H9 (cell line): ENCODE results near the gene PIM3. TPM values are rescaled to one million over a fixed set of nuclear protein-coding genes. Genes with fewer than 3 reads are reported as not detected.

Experiments
- DNase-seq: peaks from one replicate; pipeline ENCODE4 v3.0.0-alpha.2; 2017
- H2AFZ ChIP-seq: one replicate; pipeline ENCODE4 v1.6.1; 2013; ENCODE audit warnings: mild to moderate bottlenecking, low read length, control low read depth, moderate library complexity
- H2AK5ac ChIP-seq: 2 replicates; pipeline ENCODE4 v1.6.1; 2013; ENCODE audit warnings: low read length, control low read depth, mixed read lengths; ENCODE audit not compliant: insufficient read length
- H2BK120ac ChIP-seq: one replicate; pipeline ENCODE4 v1.6.1; 2013; ENCODE audit warnings: low read depth, mild to moderate bottlenecking, low read length, control low read depth, inconsistent platforms; ENCODE audit not compliant: poor library complexity, severe bottlenecking
- H2BK12ac ChIP-seq: 2 replicates; pipeline ENCODE4 v1.6.1; 2013; ENCODE audit warnings: low read length, control low read depth, mixed read lengths, low read depth; ENCODE audit not compliant: insufficient read length
- H2BK15ac ChIP-seq: 2 replicates; pipeline ENCODE4 v1.6.1; 2013; ENCODE audit warnings: low read depth, low read length, control low read depth
- H2BK20ac ChIP-seq: one replicate; pipeline ENCODE4 v1.6.1; 2013; ENCODE audit warnings: low read depth, mild to moderate bottlenecking, low read length, control low read depth, inconsistent platforms; ENCODE audit not compliant: poor library complexity, severe bottlenecking
- H2BK5ac ChIP-seq: 2 replicates; pipeline ENCODE4 v1.6.1; 2013; ENCODE audit warnings: low read length, control low read depth, mixed read lengths; ENCODE audit not compliant: insufficient read length
- H3K14ac ChIP-seq: 2 replicates; pipeline ENCODE4 v1.6.1; 2013; ENCODE audit warnings: low read length, control low read depth; ENCODE audit not compliant: insufficient read depth
- H3K18ac ChIP-seq: 2 replicates; pipeline ENCODE4 v1.6.1; 2013; ENCODE audit warnings: low read depth, mild to moderate bottlenecking, mixed read lengths, low read length, control low read depth; ENCODE audit not compliant: insufficient read length
- H3K23ac ChIP-seq: 2 replicates; pipeline ENCODE4 v1.6.1; 2013; ENCODE audit warnings: low read length, control low read depth, mixed read lengths, low read depth; ENCODE audit not compliant: insufficient read length
- H3K23me2 ChIP-seq: 2 replicates; pipeline ENCODE4 v1.6.1; 2013; ENCODE audit warnings: low read depth, mild to moderate bottlenecking, mixed read lengths, low read length, control low read depth; ENCODE audit not compliant: insufficient read length, poor library complexity, severe bottlenecking
- H3K27ac ChIP-seq: 2 replicates; pipeline ENCODE4 v1.5.1; 2013; ENCODE audit warnings: low read length, control low read depth, mixed read lengths, low read depth; ENCODE audit not compliant: insufficient read length
- H3K27me3 ChIP-seq: 2 replicates; pipeline ENCODE4 v1.6.1; 2013; ENCODE audit warnings: low read length, control low read depth, inconsistent platforms; ENCODE audit not compliant: insufficient read depth
- H3K4ac ChIP-seq: 2 replicates; pipeline ENCODE4 v1.6.1; 2013; ENCODE audit warnings: low read depth, mild to moderate bottlenecking, control low read depth, inconsistent platforms, low read length, moderate library complexity
- H3K4me1 ChIP-seq: 2 replicates; pipeline ENCODE4 v1.6.1; 2013; ENCODE audit warnings: low read length, control low read depth, inconsistent platforms; ENCODE audit not compliant: insufficient read depth
- H3K4me2 ChIP-seq: 2 replicates; pipeline ENCODE4 v1.6.1; 2013; ENCODE audit warnings: low read length, control low read depth, mixed read lengths; ENCODE audit not compliant: insufficient read length, insufficient read depth
- H3K56ac ChIP-seq: 2 replicates; pipeline ENCODE4 v1.6.1; 2013; ENCODE audit warnings: low read depth, mild to moderate bottlenecking, mixed read lengths, low read length, control low read depth; ENCODE audit not compliant: insufficient read length
- H3K79me1 ChIP-seq: 2 replicates; pipeline ENCODE4 v1.6.1; 2013; ENCODE audit warnings: low read depth, mild to moderate bottlenecking, moderate library complexity, low read length, control low read depth, inconsistent platforms; ENCODE audit not compliant: insufficient read depth, poor library complexity, severe bottlenecking
- H3K79me2 ChIP-seq: 2 replicates; pipeline ENCODE4 v1.6.1; 2013; ENCODE audit warnings: low read length, control low read depth, inconsistent platforms; ENCODE audit not compliant: insufficient read depth
- H3K9ac ChIP-seq: 2 replicates; pipeline ENCODE4 v1.6.1; 2013; ENCODE audit warnings: low read length, control low read depth, mixed read lengths; ENCODE audit not compliant: insufficient read length; ENCODE audit errors: extremely low read depth
- H3K9me3 ChIP-seq: one replicate; pipeline ENCODE4 v1.6.1; 2013; ENCODE audit warnings: low read depth, low read length, inconsistent platforms; ENCODE audit not compliant: control insufficient read depth
- H3T11ph ChIP-seq: one replicate; pipeline ENCODE4 v1.6.1; 2013; ENCODE audit warnings: mild to moderate bottlenecking, low read length, control low read depth, inconsistent platforms
- H4K20me1 ChIP-seq: one replicate; pipeline ENCODE4 v1.6.1; 2013; ENCODE audit not compliant: control insufficient read depth, insufficient read length, insufficient read depth
- H4K5ac ChIP-seq: 2 replicates; pipeline ENCODE4 v1.6.1; 2013; ENCODE audit warnings: low read depth, mild to moderate bottlenecking, mixed read lengths, low read length, control low read depth; ENCODE audit not compliant: insufficient read length
- H4K8ac ChIP-seq: replicated peaks from 2 replicates; pipeline ENCODE4 v1.6.1; 2013; ENCODE audit warnings: low read length, control low read depth, mixed read lengths, low read depth; ENCODE audit not compliant: insufficient read length
- H4K91ac ChIP-seq: 2 replicates; pipeline ENCODE4 v1.6.1; 2013; ENCODE audit warnings: low read depth, mild to moderate bottlenecking, moderate library complexity, mixed read lengths, low read length, control low read depth; ENCODE audit not compliant: insufficient read length
- H3K27ac Mint-ChIP-seq, 3 experiments: 2 replicates in 2 of 3; 3 replicates in 1 of 3; pipeline ENCODE4 v1.8.0; 2020 to 2021; ENCODE audit warnings: mixed read lengths in 3 of 3, mild to moderate bottlenecking in 1 of 3, moderate library complexity in 1 of 3
- H3K27me3 Mint-ChIP-seq: 2 replicates; pipeline ENCODE4 v1.8.0; 2021; ENCODE audit warnings: low read depth, mild to moderate bottlenecking, moderate library complexity, mixed read lengths
- H3K36me3 Mint-ChIP-seq, 3 experiments: 2 replicates in 2 of 3; 3 replicates in 1 of 3; pipeline ENCODE4 v1.8.0; 2020 to 2021; ENCODE audit warnings: low read depth in 3 of 3, mixed read lengths in 3 of 3; ENCODE audit not compliant: insufficient read depth in 1 of 3
- H3K4me1 Mint-ChIP-seq, 2 experiments: 2 replicates each; pipeline ENCODE4 v1.8.0; 2020; ENCODE audit warnings: mixed read lengths in 2 of 2
- H3K4me3 Mint-ChIP-seq, 2 experiments: 2 replicates in 1 of 2; 3 replicates in 1 of 2; pipeline ENCODE4 v1.8.0; 2020 to 2021; ENCODE audit warnings: mild to moderate bottlenecking in 2 of 2, mixed read lengths in 2 of 2, moderate library complexity in 1 of 2
- H3K9me3 Mint-ChIP-seq, 2 experiments: 2 replicates in 1 of 2; 3 replicates in 1 of 2; pipeline ENCODE4 v1.8.0; 2020; ENCODE audit warnings: mild to moderate bottlenecking in 2 of 2, mixed read lengths in 2 of 2, moderate library complexity in 1 of 2
- WGBS: extraction: QIAGEN DNeasy Blood & Tissue Kit; methylation state at CpG from one replicate; pipeline ENCODE4 v1.1.7; 2013; ENCODE audit warnings: missing lambda C conversion rate, low lambda C conversion rate, mixed read lengths; ENCODE audit not compliant: insufficient read length; ENCODE audit errors: extremely low coverage; 5-methylcytosine and 5-hydroxymethylcytosine counted together
- total RNA-seq: library from RNA; stranded (reverse); gene quantifications from 2 replicates; pipeline ENCODE4 v1.2.1, GENCODE V29; 2021
- TF ChIP-seq, protein P1 (sequence below): fragments of 200-600 bp; sonication (generic); conservative IDR thresholded peaks from 3 replicates; pipeline ENCODE4 v1.8.0; 2021; ENCODE audit warnings: antibody characterized with exemption, mild to moderate bottlenecking

The PIM3 gene
- total RNA-seq, 1 experiment from 2014 or later, result 43.4 TPM

DNA sequence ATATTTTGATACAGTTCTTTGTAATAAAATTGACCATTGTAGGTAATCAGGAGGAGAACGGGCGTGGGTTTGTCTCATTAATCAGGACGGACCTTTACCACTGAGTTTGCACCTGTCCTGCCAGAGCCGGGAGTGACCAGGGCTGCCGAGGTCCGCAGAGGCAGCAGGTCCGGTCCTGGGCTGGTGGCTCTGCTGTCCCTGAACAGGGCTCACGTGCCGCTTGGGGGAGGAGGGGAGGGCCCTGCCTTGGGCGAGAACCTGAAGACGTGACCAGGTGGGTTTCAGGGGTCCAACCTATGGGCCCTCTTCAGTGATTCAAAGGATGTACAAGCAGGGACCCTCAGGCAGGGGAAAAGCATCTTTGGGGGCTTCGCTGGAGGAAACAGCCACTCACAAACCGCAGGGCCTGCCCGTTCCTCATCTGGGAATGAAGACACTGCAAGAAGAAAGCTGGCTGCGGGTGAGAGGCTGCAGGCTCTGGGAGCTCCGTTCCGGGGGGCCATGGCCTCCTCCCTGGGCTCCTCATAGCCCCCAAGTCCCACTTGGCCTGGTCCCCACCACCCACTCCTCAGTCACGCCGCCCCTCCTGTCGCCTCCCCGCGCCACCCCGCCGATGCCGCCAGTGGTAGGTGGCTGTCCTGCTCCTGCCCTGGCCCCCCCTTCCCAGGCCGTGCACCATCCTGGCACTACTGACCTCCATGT is 32.9 kb upstream of the PIM3 start:
- Histone ChIP-seq H3K27ac (no peak overlapping the region), H3K23me2 (no peaks in the 10 kb centered on the region), H3K9me3 (no peaks in the 10 kb centered on the region), H2BK20ac (no peak overlapping the region), H3K4ac (no peak overlapping the region), H4K8ac (no peak overlapping the region), H3K56ac (no peak overlapping the region), H4K91ac (no peak overlapping the region), H2AK5ac (no peak overlapping the region), H3K18ac (no peak overlapping the region), H2BK15ac (no peak overlapping the region), H4K5ac (no peak overlapping the region), H3K23ac (no peak overlapping the region), H4K20me1 (no peaks in the 10 kb centered on the region), H2BK12ac (no peak overlapping the region), H2BK120ac (no peak overlapping the region), H3K4me1 (no peaks in the 10 kb centered on the region), H2BK5ac (no peak overlapping the region), H3K14ac (no peak overlapping the region), H3K9ac (no peak overlapping the region), H3K79me2 (no peaks in the 10 kb centered on the region), H3T11ph (no peak overlapping the region), H2AFZ (no peak overlapping the region), H3K4me2 (no peak overlapping the region), H3K79me1 (no peaks in the 10 kb centered on the region), H3K27me3 (no peaks in the 10 kb centered on the region; the same call in 1 of the 2 replicates)
- no peaks in the 10 kb centered on the region for H3K9me3 Mint-ChIP-seq
- H3K27ac Mint-ChIP-seq, result no peak overlapping the region
- no peak for DNase-seq
- H3K4me3 Mint-ChIP-seq, result no peak overlapping the region; a peak in 1 of 5 replicates
- H3K27me3 Mint-ChIP-seq, result peaks cover 24% of the 10 kb centered on the region
- H3K4me1 Mint-ChIP-seq, result peaks cover 3 to 11% of the 10 kb centered on the region in 2 experiments; a peak in 3 of 4 replicates
- no CpG with 5 or more reads among the region's 26 CpGs for WGBS
- H3K36me3 Mint-ChIP-seq, result peaks cover 0 to 14% (median 0%) of the 10 kb centered on the region in 3 experiments; a peak in 4 of 7 replicates
- TF ChIP-seq, protein P1, sequence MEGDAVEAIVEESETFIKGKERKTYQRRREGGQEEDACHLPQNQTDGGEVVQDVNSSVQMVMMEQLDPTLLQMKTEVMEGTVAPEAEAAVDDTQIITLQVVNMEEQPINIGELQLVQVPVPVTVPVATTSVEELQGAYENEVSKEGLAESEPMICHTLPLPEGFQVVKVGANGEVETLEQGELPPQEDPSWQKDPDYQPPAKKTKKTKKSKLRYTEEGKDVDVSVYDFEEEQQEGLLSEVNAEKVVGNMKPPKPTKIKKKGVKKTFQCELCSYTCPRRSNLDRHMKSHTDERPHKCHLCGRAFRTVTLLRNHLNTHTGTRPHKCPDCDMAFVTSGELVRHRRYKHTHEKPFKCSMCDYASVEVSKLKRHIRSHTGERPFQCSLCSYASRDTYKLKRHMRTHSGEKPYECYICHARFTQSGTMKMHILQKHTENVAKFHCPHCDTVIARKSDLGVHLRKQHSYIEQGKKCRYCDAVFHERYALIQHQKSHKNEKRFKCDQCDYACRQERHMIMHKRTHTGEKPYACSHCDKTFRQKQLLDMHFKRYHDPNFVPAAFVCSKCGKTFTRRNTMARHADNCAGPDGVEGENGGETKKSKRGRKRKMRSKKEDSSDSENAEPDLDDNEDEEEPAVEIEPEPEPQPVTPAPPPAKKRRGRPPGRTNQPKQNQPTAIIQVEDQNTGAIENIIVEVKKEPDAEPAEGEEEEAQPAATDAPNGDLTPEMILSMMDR, result no peak
